Hepatocyte (in vitro differentiated cells): Measurements from ENCODE around the gene ARHGAP25. TPM values are rescaled to one million over a fixed set of nuclear protein-coding genes. Genes with fewer than 3 reads are reported as not detected.

Experiments used
- DNase-seq: peaks from one replicate; pipeline ENCODE4 v3.0.0-alpha.2; 2016; ENCODE audit warnings: low spot score
- H2AFZ ChIP-seq: fragments of 200-600 bp; sonication (generic); 2 replicates; pipeline ENCODE4 v1.6.0; 2016; ENCODE audit warnings: antibody characterized with exemption, mild to moderate bottlenecking
- H3K27ac ChIP-seq: fragments of 200-600 bp; sonication (generic); 2 replicates; pipeline ENCODE4 v1.5.1; 2016; ENCODE audit warnings: mild to moderate bottlenecking
- H3K27me3 ChIP-seq: fragments of 200-600 bp; sonication (generic); 2 replicates; pipeline ENCODE4 v1.6.1; 2016
- H3K36me3 ChIP-seq: fragments of 200-600 bp; sonication (generic); replicated peaks from 2 replicates; pipeline ENCODE4 v1.5.1; 2016; ENCODE audit warnings: low read depth; ENCODE audit not compliant: insufficient read depth
- H3K4me1 ChIP-seq: fragments of 200-600 bp; sonication (generic); 2 replicates; pipeline ENCODE4 v1.5.1; 2016; ENCODE audit warnings: mild to moderate bottlenecking, moderate library complexity; ENCODE audit not compliant: insufficient read depth
- H3K4me2 ChIP-seq: fragments of 200-600 bp; sonication (generic); 2 replicates; pipeline ENCODE4 v1.6.0; 2016
- H3K4me3 ChIP-seq: fragments of 200-600 bp; sonication (generic); 2 replicates; pipeline ENCODE4 v1.5.1; 2016; ENCODE audit warnings: mild to moderate bottlenecking
- H3K79me2 ChIP-seq: fragments of 200-600 bp; sonication (generic); 2 replicates; pipeline ENCODE4 v1.6.0; 2017; ENCODE audit warnings: mild to moderate bottlenecking
- H3K9me2 ChIP-seq: fragments of 200-600 bp; sonication (generic); replicated peaks from 2 replicates; pipeline ENCODE4 v1.6.0; 2017; ENCODE audit warnings: mild to moderate bottlenecking; ENCODE audit not compliant: insufficient read depth
- H3K9me3 ChIP-seq: fragments of 200-600 bp; sonication (generic); 2 replicates; pipeline ENCODE4 v1.5.1; 2016; ENCODE audit warnings: low read depth, mild to moderate bottlenecking
- H4K20me1 ChIP-seq: fragments of 200-600 bp; sonication (generic); 2 replicates; pipeline ENCODE4 v1.6.0; 2016; ENCODE audit warnings: mild to moderate bottlenecking; ENCODE audit not compliant: insufficient read depth, poor library complexity, severe bottlenecking
- EZH2 ChIP-seq: fragments of 200-600 bp; sonication (generic); IDR thresholded peaks from 2 replicates; pipeline ENCODE4 v1.6.1; 2016; ENCODE audit warnings: antibody characterized with exemption, mild to moderate bottlenecking, borderline replicate concordance
- EZH2phosphoT487 ChIP-seq: fragments of 200-600 bp; sonication (generic); IDR thresholded peaks from one replicate; pipeline ENCODE4 v1.6.1; 2018; ENCODE audit warnings: antibody characterized with exemption, mild to moderate bottlenecking, low read depth, moderate library complexity; ENCODE audit not compliant: unreplicated experiment, severe bottlenecking
- WGBS: methylation state at CpG from one replicate; pipeline ENCODE4 v1.1.6; 2016; ENCODE audit warnings: low lambda C conversion rate; ENCODE audit errors: missing lambda C conversion rate; 5-methylcytosine and 5-hydroxymethylcytosine counted together
- polyA plus RNA-seq: library from polyadenylated mRNA; unstranded; fragments of >200 nt; fragmentation: Nextera tagmentation; extraction: Ambion mirVana; gene quantifications from 2 replicates; pipeline ENCODE4 v1.2.1, GENCODE V29; 2016
- total RNA-seq: library from RNA; depleted of rRNA; stranded (reverse); fragments of >200 nt; gene quantifications from 2 replicates; pipeline ENCODE4 v1.2.3, GENCODE V29; 2014
- TF ChIP-seq, protein P1 (sequence below): fragments of 200-600 bp; sonication (generic); IDR thresholded peaks from 2 replicates; pipeline ENCODE4 v1.5.1; 2016; ENCODE audit warnings: antibody characterized with exemption, mild to moderate bottlenecking; ENCODE audit not compliant: poor library complexity

The ARHGAP25 gene
- total and polyA plus RNA-seq, 2 experiments from 2014 or later, result 0.21 to 0.47 TPM

DNA sequence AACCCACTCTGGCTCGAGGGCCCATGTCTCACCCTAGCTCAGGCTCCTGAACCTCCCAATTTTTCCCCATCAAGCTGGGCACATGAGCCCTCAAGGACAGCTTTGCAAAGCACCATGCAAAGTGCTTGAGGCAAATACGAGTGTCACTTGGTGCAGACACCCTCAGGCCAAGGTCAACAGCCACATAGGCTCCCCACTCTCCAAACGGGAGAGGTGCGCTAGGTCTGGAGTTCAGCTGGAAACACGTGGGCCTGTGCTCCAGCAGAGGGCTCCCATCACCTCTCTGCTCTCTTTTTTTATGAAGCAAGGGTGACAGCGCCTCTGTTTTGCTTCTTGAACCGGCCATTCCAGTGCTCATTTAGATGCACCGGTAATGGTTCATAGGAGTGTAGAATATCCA, 11.9 kb upstream of the ARHGAP25 start:
- TF ChIP-seq, protein P1, sequence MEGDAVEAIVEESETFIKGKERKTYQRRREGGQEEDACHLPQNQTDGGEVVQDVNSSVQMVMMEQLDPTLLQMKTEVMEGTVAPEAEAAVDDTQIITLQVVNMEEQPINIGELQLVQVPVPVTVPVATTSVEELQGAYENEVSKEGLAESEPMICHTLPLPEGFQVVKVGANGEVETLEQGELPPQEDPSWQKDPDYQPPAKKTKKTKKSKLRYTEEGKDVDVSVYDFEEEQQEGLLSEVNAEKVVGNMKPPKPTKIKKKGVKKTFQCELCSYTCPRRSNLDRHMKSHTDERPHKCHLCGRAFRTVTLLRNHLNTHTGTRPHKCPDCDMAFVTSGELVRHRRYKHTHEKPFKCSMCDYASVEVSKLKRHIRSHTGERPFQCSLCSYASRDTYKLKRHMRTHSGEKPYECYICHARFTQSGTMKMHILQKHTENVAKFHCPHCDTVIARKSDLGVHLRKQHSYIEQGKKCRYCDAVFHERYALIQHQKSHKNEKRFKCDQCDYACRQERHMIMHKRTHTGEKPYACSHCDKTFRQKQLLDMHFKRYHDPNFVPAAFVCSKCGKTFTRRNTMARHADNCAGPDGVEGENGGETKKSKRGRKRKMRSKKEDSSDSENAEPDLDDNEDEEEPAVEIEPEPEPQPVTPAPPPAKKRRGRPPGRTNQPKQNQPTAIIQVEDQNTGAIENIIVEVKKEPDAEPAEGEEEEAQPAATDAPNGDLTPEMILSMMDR, result peak; percentile 7
- no peak for TF ChIP-seq EZH2

DNA sequence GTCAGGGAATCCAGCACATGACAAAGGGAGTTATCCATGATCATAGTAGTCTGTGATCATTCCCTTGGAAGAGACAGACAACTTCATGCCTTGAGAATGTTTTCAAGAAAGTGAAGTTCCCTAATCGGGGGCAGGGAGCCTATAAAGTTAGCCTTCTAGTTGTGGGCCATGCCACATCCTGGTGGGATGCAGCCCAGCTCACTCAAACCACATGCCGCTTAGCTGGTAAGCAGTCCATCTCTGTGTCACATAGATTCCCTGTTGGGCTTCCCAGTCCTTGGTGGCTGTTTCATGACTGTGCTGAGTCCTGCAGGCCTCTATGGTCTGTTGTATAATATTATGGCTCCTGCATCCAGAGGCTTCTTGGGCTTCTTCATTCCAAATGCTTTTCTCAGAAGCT, 11.4 kb upstream of the ARHGAP25 start:
- Histone ChIP-seq H3K36me3 (no peaks in the 10 kb centered on the region), H4K20me1 (no peaks in the 10 kb centered on the region), H3K4me3 (no peak overlapping the region), H3K27me3 (no peaks in the 10 kb centered on the region), H3K9me2 (no peaks in the 10 kb centered on the region), H3K79me2 (no peaks in the 10 kb centered on the region), H3K9me3 (no peaks in the 10 kb centered on the region), H3K4me2 (no peak overlapping the region), H3K4me1 (no peaks in the 10 kb centered on the region), H3K27ac (no peak overlapping the region), H2AFZ (no peak overlapping the region)
- no peak for DNase-seq
- WGBS, result 82% methylated on average over 2 of the region's 2 CpGs
- TF ChIP-seq, protein P1, result no peak
- TF ChIP-seq EZH2, result no peak
- TF ChIP-seq EZH2phosphoT487, result no peak

More for the DNA sequence above, 11.9 kb upstream of the ARHGAP25 start:
- Histone ChIP-seq H3K27ac (no peak overlapping the region), H2AFZ (no peak overlapping the region), H4K20me1 (no peaks in the 10 kb centered on the region), H3K79me2 (no peaks in the 10 kb centered on the region), H3K27me3 (no peaks in the 10 kb centered on the region), H3K9me2 (no peaks in the 10 kb centered on the region), H3K36me3 (no peaks in the 10 kb centered on the region), H3K4me1 (no peaks in the 10 kb centered on the region), H3K9me3 (no peaks in the 10 kb centered on the region), H3K4me2 (no peak overlapping the region), H3K4me3 (no peak overlapping the region)
- DNase-seq, result no peak
- 60% methylated on average over 8 of the region's 8 CpGs for WGBS

DNA sequence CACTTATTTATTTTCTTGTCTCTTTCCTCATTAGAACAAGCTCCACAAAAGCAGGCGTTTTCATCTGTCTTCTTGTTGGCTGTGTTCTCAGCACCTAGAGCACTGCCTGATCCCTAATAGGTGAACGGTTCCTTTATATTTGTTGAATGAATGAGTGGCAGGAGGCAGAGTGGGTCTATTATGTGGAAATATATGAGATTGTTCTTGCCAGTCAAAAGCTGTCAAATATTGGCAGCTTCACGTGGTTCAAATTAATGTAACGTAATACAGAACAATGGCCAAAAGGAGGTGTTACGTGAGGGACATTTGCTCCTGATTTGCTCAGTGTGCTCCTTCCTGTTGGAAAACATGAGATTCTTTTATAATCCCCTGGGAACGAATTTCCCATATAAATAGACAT, 8.5 kb upstream of the ARHGAP25 start:
- Histone ChIP-seq H3K9me3 (no peaks in the 10 kb centered on the region), H3K4me2 (no peak overlapping the region), H3K4me3 (no peak overlapping the region), H3K4me1 (no peaks in the 10 kb centered on the region), H3K9me2 (no peaks in the 10 kb centered on the region), H4K20me1 (no peaks in the 10 kb centered on the region), H3K27ac (no peak overlapping the region), H3K36me3 (no peaks in the 10 kb centered on the region), H3K27me3 (no peaks in the 10 kb centered on the region), H2AFZ (no peak overlapping the region), H3K79me2 (no peaks in the 10 kb centered on the region)
- 51% methylated on average over 6 of the region's 6 CpGs for WGBS
- TF ChIP-seq EZH2phosphoT487 (no peak), EZH2 (no peak)
- TF ChIP-seq, protein P1, result no peak
- DNase-seq, result no peak
